Upper lobe of left lung (tissue), 6 donors: ENCODE measurements around the gene CSF2. TPM values are rescaled to one million over a fixed set of nuclear protein-coding genes. Genes with fewer than 3 reads are reported as not detected.
A peak's percentile ranks its signal among the peaks of the same experiment; 100 is the strongest.

Experiments used
- ATAC-seq, 2 donors: fragments of 200-7000 bp; cut with Tn5 transposase; one replicate each; pipeline ENCODE4 v1.9.1; 2022; ENCODE audit warnings: mild to moderate bottlenecking in 2 of 2, moderate library complexity in 2 of 2; ENCODE audit not compliant: low FRiP score in 2 of 2
- DNase-seq, 2 donors: peaks; one replicate each; pipeline ENCODE4 v3.0.0-alpha.2; 2019 to 2020
- H3K27ac ChIP-seq, 4 donors: fragments of 200-600 bp; sonication (generic); one replicate each; pipeline ENCODE4 v1.5.1; 2016 to 2019
- H3K27me3 ChIP-seq, 4 donors: fragments of 200-600 bp; sonication (generic); one replicate each; pipeline ENCODE4 v1.5.1; 2017 to 2019
- H3K36me3 ChIP-seq, 4 donors: fragments of 200-600 bp; sonication (generic); one replicate each; pipeline ENCODE4 v1.5.1; 2016 to 2019
- H3K4me1 ChIP-seq, 4 donors: fragments of 200-600 bp; sonication (generic); one replicate each; pipeline ENCODE4 v1.5.1; 2018 to 2019
- H3K4me3 ChIP-seq, 4 donors: fragments of 200-600 bp; sonication (generic); one replicate each; pipeline ENCODE4 v1.5.1; 2017 to 2019; ENCODE audit warnings: mild to moderate bottlenecking in 2 of 4, moderate library complexity in 1 of 4
- H3K9me3 ChIP-seq, 4 donors: fragments of 200-600 bp; sonication (generic); one replicate each; pipeline ENCODE4 v1.5.1; 2018 to 2019
- CTCF ChIP-seq, 6 experiments: fragments of 450-650 bp in 4 of 6; fragments of 200-600 bp in 2 of 6; sonication (generic) in 2 of 6; IDR thresholded peaks; one replicate each; pipeline ENCODE4 v1.5.1; 2016 to 2019; ENCODE audit warnings: antibody characterized with exemption in 6 of 6
- EP300 ChIP-seq, 4 donors: sonication (generic); formaldehyde crosslinking; IDR thresholded peaks; one replicate each; pipeline ENCODE4 v1.5.1; 2017; ENCODE audit warnings: antibody characterized with exemption in 4 of 4, control low read depth in 2 of 4
- POLR2A ChIP-seq, 4 donors: fragments of 450-650 bp; IDR thresholded peaks; one replicate each; pipeline ENCODE4 v1.5.1; 2016 to 2017; ENCODE audit warnings: antibody characterized with exemption in 4 of 4, mild to moderate bottlenecking in 2 of 4
- POLR2AphosphoS5 ChIP-seq, 2 donors: sonication (generic); formaldehyde crosslinking; IDR thresholded peaks; one replicate each; pipeline ENCODE4 v1.5.1; 2017; ENCODE audit warnings: antibody characterized with exemption in 2 of 2
- WGBS, 2 donors: methylation state at CpG; one replicate each; pipeline ENCODE4 v1.1.5; 2017 to 2018; 5-methylcytosine and 5-hydroxymethylcytosine counted together
- total RNA-seq, 6 donors: library from RNA; depleted of rRNA in 4 of 6; stranded (reverse); fragments of >200 nt in 4 of 6; gene quantifications; one replicate each; pipeline versions ENCODE4 v1.1.0 to v1.2.1, GENCODE V29; 2016 to 2021
- donor health status: DM: no; HTN: no; CAD: no; lungs with moderate emphysema.
- donor health status: DM: no; HTN: yes; CAD: no; lungs with severe emphysema.

Gene CSF2
- total RNA-seq, 6 donors from 2014 or later = 3.9 to 10.0 (median 4.4) TPM; not detected in 1

GRCh38 chr5:132049559-132049958 is 24.0 kb upstream of the CSF2 start:
- no peaks in the 10 kb centered on the region for H3K9me3 ChIP-seq
- H3K4me3 ChIP-seq = no peak overlapping the region
- ATAC-seq = no peak
- no peaks in the 10 kb centered on the region for H3K27me3 ChIP-seq
- no peak overlapping the region for H3K27ac ChIP-seq
- no peak for DNase-seq
- no peaks in the 10 kb centered on the region for H3K36me3 ChIP-seq
- TF ChIP-seq POLR2AphosphoS5 (IDR thresholded peaks at IDR 0.05) (no peak), POLR2A (IDR thresholded peaks at IDR 0.05) (no peak), CTCF (IDR thresholded peaks at IDR 0.05) (no peak), EP300 (IDR thresholded peaks at IDR 0.05) (no peak)
- H3K4me1 ChIP-seq = no peaks in the 10 kb centered on the region
- 92% methylated on average over 12 of the region's 12 CpGs for WGBS, 2 donors

GRCh38 chr5:132050136-132050535 is 23.5 kb upstream of the CSF2 start:
- DNase-seq (peak in 1 of 2 donors; percentile 57), ATAC-seq (peak; percentile 24 to 45)
- H3K4me3 ChIP-seq = no peak overlapping the region
- 49 to 54% methylated on average over 5 of the region's 5 CpGs for WGBS, 2 donors
- H3K4me1 ChIP-seq = no peaks in the 10 kb centered on the region
- H3K36me3 ChIP-seq = no peaks in the 10 kb centered on the region
- no peak overlapping the region for H3K27ac ChIP-seq
- H3K27me3 ChIP-seq = no peaks in the 10 kb centered on the region
- no peaks in the 10 kb centered on the region for H3K9me3 ChIP-seq
- no peak for TF ChIP-seq CTCF (IDR thresholded peaks at IDR 0.05)
- no peak for TF ChIP-seq POLR2A (IDR thresholded peaks at IDR 0.05)
- TF ChIP-seq POLR2AphosphoS5 (IDR thresholded peaks at IDR 0.05) = no peak
- no peak for TF ChIP-seq EP300 (IDR thresholded peaks at IDR 0.05)

GRCh38 chr5:132050661-132051552 is 22.7 kb upstream of the CSF2 start:
- DNase-seq (no peak), ATAC-seq (no peak)
- Histone ChIP-seq H3K36me3 (no peaks in the 10 kb centered on the region), H3K4me1 (no peaks in the 10 kb centered on the region), H3K27ac (no peak overlapping the region), H3K9me3 (no peaks in the 10 kb centered on the region), H3K4me3 (no peak overlapping the region), H3K27me3 (no peaks in the 10 kb centered on the region)
- WGBS, 2 donors = 79 to 88% methylated on average over 9 of the region's 9 CpGs
- TF ChIP-seq EP300 (IDR thresholded peaks at IDR 0.05) (no peak), CTCF (IDR thresholded peaks at IDR 0.05) (no peak), POLR2A (IDR thresholded peaks at IDR 0.05) (no peak), POLR2AphosphoS5 (IDR thresholded peaks at IDR 0.05) (no peak)

GRCh38 chr5:132052520-132052919 is 21.1 kb upstream of the CSF2 start:
- no peaks in the 10 kb centered on the region for H3K27me3 ChIP-seq
- ATAC-seq (no peak), DNase-seq (no peak)
- H3K4me1 ChIP-seq = no peaks in the 10 kb centered on the region
- 91 to 96% methylated on average over 10 of the region's 10 CpGs for WGBS, 2 donors
- H3K27ac ChIP-seq = no peak overlapping the region
- TF ChIP-seq CTCF (IDR thresholded peaks at IDR 0.05) = no peak
- no peak for TF ChIP-seq POLR2A (IDR thresholded peaks at IDR 0.05)
- no peak for TF ChIP-seq EP300 (IDR thresholded peaks at IDR 0.05)
- no peak for TF ChIP-seq POLR2AphosphoS5 (IDR thresholded peaks at IDR 0.05)
- no peaks in the 10 kb centered on the region for H3K36me3 ChIP-seq
- H3K4me3 ChIP-seq = no peak overlapping the region
- no peaks in the 10 kb centered on the region for H3K9me3 ChIP-seq

GRCh38 chr5:132053483-132053882 is 20.1 kb upstream of the CSF2 start:
- no peak for TF ChIP-seq EP300 (IDR thresholded peaks at IDR 0.05)
- no peak for TF ChIP-seq POLR2A (IDR thresholded peaks at IDR 0.05)
- no peak for TF ChIP-seq POLR2AphosphoS5 (IDR thresholded peaks at IDR 0.05)
- TF ChIP-seq CTCF (IDR thresholded peaks at IDR 0.05) = no peak
- Histone ChIP-seq H3K36me3 (no peaks in the 10 kb centered on the region), H3K27ac (no peak overlapping the region), H3K4me3 (no peak overlapping the region), H3K27me3 (no peaks in the 10 kb centered on the region), H3K9me3 (no peaks in the 10 kb centered on the region), H3K4me1 (no peaks in the 10 kb centered on the region)
- WGBS, 2 donors = 87 to 90% methylated on average over 4 of the region's 4 CpGs
- ATAC-seq (no peak), DNase-seq (no peak)
